Spinal cord (tissue), 10 donors: Measurements from ENCODE around the gene OBP2A. TPM values are rescaled to one million over a fixed set of nuclear protein-coding genes. Genes with fewer than 3 reads are reported as not detected.
"Not testable (repeated sequence)": the region's sequence is repeated elsewhere in the genome, so short reads cannot be mapped to it uniquely, and the experiment has no call there.

ENCODE experiments used
- DNase-seq, 6 donors: peaks; one replicate each; pipeline versions ENCODE4 v3.0.0 to v3.0.0-alpha.2; 2013 to 2015; ENCODE audit warnings: low spot score in 6 of 6, low read depth in 4 of 6
- H3K27ac ChIP-seq: one replicate; pipeline ENCODE4 v1.5.1; 2013; ENCODE audit warnings: low read depth, low read length, control low read depth
- H3K27me3 ChIP-seq: one replicate; pipeline ENCODE4 v1.6.1; 2013; ENCODE audit warnings: low read length; ENCODE audit not compliant: control insufficient read depth, insufficient read depth
- H3K36me3 ChIP-seq: one replicate; pipeline ENCODE4 v1.6.1; 2013; ENCODE audit warnings: low read length; ENCODE audit not compliant: control insufficient read depth, insufficient read depth
- H3K4me1 ChIP-seq: one replicate; pipeline ENCODE4 v1.6.1; 2013; ENCODE audit warnings: low read length; ENCODE audit not compliant: control insufficient read depth, insufficient read depth
- H3K4me3 ChIP-seq: one replicate; pipeline ENCODE4 v1.5.1; 2013; ENCODE audit warnings: low read depth, low read length, control low read depth
- H3K9me3 ChIP-seq: one replicate; pipeline ENCODE4 v1.6.1; 2013; ENCODE audit warnings: low read length; ENCODE audit not compliant: control insufficient read depth, insufficient read depth
- WGBS: methylation state at CpG from one replicate; pipeline ENCODE4 v1.1.5; 2013; ENCODE audit warnings: missing lambda C conversion rate; ENCODE audit not compliant: insufficient coverage; 5-methylcytosine and 5-hydroxymethylcytosine counted together
- long read RNA-seq, 4 donors: transcript quantifications; one replicate each; lab custom pipeline, GENCODE V29; 2026
- polyA plus RNA-seq, 2 donors: library from polyadenylated mRNA; unstranded; fragments of 120-200 nt; gene quantifications; one replicate each; pipeline ENCODE4 v1.2.1, GENCODE V29; 2013; ENCODE audit not compliant: insufficient read length in 2 of 2
- total RNA-seq, 2 donors: library from RNA; depleted of rRNA in 1 of 2; stranded (reverse); fragments of 120-200 nt in 1 of 2; fragments of >200 nt in 1 of 2; gene quantifications; one replicate each; pipeline versions ENCODE4 v1.2.3 to v1.2.4, GENCODE V29; 2013 to 2014
- donor health status: healthy.

The OBP2A gene, protein sequence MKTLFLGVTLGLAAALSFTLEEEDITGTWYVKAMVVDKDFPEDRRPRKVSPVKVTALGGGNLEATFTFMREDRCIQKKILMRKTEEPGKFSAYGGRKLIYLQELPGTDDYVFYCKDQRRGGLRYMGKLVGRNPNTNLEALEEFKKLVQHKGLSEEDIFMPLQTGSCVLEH
- total RNA-seq (not detected), polyA plus RNA-seq (not detected)
- long read RNA-seq, donor 1: 0 reads
- long read RNA-seq, donor 2: 0 reads
- long read RNA-seq, donor 3: 0 reads
- long read RNA-seq, donor 4: 0 reads

DNA sequence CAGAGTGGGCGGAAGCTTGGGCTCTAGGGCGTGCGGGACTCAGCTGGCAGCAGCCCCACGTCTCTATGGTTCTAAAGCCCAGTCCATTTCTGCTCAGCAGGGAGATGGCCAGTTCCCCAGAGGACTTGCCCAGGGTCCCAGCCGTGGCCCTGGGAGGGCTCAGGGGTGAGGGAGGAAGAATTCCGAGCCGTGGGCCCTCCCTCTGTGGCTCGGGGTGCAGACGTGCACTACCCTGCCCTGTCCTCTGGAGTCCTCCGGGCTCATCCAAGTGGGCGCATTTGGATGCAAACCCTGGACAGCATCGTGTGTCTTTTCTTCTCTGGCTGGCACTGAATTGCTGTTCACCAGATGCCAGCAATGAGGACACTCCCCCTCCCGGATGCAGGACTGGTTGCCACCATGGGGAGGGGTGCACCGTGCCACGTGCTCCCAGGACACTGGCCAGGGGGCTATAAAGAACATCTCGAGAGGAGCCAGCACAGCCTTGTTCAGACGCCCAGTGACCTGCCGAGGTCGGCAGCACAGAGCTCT, at the start of gene OBP2A:
TSS of gene OBP2A (plus strand) at position 481 of the 531 bp plus-strand sequence. CDS start 55 bp downstream, outside the sequence.
- H3K4me1 ChIP-seq, DNase-seq, H3K9me3 ChIP-seq, H3K27me3 ChIP-seq, H3K4me3 ChIP-seq, H3K27ac ChIP-seq, H3K36me3 ChIP-seq: not testable (repeated sequence)
- 73% methylated on average over 10 of the region's 19 CpGs for WGBS

DNA sequence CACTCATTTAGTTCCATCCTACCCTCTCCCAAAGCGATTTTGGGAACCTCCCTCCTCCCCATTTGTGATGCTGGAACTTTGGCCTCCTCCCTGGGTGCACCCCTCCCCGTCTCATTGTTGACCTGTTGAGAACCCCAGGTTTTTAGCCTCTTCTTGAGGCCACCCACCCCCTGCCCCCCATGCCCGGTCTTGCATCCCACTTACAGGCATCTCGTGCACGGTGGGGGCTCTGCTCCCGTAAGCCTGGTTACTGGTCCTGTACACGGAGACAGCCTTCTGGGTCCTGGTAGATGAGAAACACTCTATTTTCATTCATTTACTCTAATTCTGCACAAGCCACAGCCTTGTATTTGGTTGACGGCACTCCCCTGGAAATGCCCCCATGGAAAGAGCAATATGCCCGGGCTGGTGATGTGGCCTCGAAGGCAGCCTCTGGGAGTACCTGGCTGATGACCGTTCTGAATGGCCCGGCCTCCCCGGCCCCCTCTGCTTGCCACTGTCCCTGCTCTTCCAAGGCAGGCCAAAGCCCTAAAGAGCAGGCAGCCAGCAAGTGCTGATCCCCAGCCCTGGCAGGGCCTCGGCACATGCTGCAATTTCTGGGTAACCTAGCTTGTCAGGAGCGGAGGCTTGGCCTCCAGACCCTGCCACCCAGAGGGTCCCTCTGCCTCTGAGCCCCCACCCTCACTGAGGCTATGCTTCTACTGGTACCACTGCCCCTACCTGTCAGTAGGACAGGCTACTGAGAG, 47.4 kb upstream of the OBP2A start:
- 82% methylated on average over 12 of the region's 15 CpGs for WGBS
- H3K36me3 ChIP-seq: peaks cover 29% of the 10 kb centered on the region
- no peaks in the 10 kb centered on the region for H3K27me3 ChIP-seq
- no peak overlapping the region for H3K4me3 ChIP-seq
- H3K4me1 ChIP-seq: peaks cover 36% of the 10 kb centered on the region
- no peak overlapping the region for H3K27ac ChIP-seq
- no peaks in the 10 kb centered on the region for H3K9me3 ChIP-seq
- no peak for DNase-seq

DNA sequence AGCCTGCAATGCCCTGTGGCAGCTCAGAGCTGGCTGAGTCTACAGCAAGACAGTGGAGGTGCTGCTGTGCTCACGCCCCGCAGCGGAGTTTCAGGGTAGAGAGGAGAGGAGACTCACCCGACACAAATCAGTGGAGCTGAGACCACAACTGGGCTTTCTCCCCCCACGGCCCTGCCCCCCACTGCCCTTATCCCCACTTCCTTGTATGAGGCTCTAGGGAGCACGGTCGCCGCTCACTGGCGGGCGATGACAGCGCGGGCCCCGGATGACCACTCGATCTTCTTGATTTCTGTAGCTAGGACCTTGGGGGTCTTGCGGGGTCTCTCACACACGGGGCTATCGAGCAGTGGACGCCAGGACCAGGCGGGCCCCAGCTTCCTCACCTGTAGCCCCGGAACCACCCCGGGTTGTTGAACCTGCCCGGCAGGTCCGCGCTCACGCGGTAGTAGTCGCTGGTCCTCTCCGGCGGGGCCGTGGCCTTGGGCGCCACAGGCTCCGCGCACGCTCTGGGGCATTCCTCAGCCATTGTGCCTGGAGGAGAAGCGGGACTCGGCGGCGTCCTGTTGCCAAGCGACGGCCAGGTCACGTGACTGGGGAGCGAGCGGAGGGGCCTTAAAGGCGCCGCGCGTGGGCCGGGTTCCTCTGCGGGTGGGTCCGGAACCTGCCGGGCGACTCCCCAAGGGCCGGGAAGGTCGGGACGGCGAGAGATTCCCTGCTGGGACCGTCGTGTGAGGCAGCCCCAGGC, 46.4 kb upstream of the OBP2A start:
- peak overlapping the region; percentile 61 for H3K27ac ChIP-seq
- peak overlapping the region; percentile 79 for H3K4me3 ChIP-seq
- no peaks in the 10 kb centered on the region for H3K27me3 ChIP-seq
- H3K9me3 ChIP-seq: no peaks in the 10 kb centered on the region
- WGBS: under 1% methylated on average over 57 of the region's 58 CpGs
- H3K4me1 ChIP-seq: peaks cover 36% of the 10 kb centered on the region
- DNase-seq: peak in 5 of 6 donors; percentile 82 to 97 (median 86)
- H3K36me3 ChIP-seq: peaks cover 39% of the 10 kb centered on the region

DNA sequence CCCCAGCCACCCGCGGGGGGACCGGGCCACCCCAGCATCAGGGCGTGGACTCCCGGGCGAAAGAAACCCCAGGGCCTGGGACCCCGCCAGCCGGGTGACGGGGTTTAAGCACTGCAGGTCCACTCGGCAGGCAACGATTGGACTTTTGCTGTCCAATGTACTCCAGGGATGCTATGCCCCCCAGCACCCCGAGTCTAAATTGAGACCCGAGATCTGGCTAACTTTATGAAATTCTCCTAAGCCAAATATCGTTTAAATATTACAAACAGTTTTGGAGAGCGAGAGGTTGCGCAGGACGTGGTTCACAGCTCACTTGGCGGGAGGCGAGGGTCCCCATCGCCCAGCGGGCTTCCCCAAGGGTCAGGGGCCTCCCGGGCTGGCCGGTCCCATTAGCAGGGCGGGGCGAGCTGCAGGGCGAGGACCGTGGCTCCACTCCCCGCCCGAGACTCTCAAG, 45.8 kb upstream of the OBP2A start:
- 0% methylated on average over 27 of the region's 29 CpGs for WGBS
- Histone ChIP-seq H3K4me1 (peaks cover 36% of the 10 kb centered on the region), H3K27ac (peak overlapping the region; percentile 61), H3K36me3 (peaks cover 39% of the 10 kb centered on the region), H3K4me3 (peak overlapping the region; percentile 79), H3K9me3 (no peaks in the 10 kb centered on the region), H3K27me3 (no peaks in the 10 kb centered on the region)
- DNase-seq: no peak

DNA sequence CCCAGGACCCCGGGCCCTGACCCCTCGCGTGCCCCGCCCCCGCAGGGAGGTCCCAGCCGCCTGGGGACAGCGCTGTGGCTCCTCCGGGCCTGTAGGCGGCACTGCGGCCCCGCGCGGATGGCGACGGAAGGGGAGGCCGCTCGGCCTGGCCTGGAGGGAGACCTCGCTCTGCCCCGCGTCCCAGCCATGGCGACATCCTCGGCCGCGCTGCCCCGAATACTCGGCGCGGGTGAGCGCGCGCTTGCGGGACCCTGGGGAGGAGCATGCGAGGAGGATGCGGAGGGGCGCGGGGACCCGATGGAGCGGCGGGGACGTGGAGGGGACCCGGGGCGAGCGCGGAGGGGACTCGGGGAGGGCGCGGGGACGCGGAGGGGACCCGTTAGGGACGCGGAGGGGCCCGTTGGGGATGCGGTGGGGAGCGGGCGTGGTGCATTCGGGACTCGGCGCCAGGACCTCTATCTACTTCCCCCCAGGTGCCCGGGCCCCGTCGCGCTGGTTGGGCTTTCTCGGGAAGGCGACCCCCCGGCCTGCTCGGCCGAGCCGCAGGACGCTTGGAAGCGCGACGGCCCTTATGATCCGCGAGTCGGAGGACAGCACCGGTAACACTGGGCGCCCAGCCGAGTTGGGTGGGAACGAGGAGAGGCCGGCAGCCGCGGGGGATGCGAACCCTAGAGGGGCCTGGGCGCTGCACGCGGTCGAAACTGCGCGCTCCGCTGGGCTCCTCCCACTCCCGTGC, 45.2 kb upstream of the OBP2A start, which contains the start of gene MRPS2:
TSS of gene MRPS2 (plus strand) at position 158 of the 736 bp plus-strand sequence. CDS start at position 187, 29 bp downstream.
- Histone ChIP-seq H3K36me3 (peaks cover 45% of the 10 kb centered on the region), H3K27ac (peak within 1 kb of the TSS; percentile 61), H3K27me3 (no peaks in the 10 kb centered on the region), H3K9me3 (no peaks in the 10 kb centered on the region), H3K4me1 (peaks cover 38% of the 10 kb centered on the region), H3K4me3 (peak within 1 kb of the TSS; percentile 79)
- peak in 5 of 6 donors; percentile 72 to 95 (median 80) for DNase-seq
- under 1% methylated on average over 91 of the region's 92 CpGs for WGBS

DNA sequence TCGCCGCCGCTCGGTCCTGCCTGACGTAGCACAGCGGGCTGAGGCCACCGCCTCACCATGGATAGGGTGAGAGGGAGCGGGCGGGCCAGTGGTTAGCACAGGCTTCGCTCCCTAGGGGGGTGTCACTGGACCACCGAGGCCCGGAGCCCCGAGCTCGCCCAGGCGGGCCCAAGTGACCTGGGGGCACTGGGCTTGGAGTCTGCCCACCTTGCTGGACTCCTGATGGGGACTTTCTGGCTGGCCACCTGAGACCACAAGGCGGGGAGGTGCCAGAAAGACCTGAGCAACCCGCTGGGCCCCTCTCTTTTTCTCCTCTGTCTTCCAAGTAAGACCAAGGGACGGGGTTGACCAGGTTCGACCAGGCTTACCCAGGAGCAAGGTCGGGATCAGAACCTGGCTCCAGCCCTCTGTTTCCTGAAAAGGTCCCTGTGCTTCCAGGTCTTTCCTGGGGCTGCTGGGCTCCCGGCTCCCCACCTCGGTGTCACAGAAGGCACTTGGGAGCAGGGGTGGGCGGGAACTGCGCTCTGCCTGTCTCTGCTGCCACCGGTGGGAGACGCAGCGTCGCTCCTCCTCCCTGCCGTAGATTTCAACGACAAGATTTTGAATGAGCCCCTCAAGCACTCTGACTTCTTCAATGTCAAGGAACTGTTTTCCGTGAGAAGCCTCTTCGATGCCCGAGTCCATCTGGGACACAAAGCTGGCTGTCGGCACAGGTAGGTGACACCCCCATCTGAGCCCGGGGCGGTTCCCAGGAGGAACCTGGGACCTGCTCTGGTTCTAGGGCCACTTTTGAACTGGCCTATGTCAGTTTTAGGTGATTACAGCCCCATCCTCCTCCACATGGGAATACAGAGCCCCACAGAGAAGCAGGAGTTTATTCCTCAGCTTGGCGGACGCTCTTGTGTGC, 44.4 kb upstream of the OBP2A start:
- H3K36me3 ChIP-seq: peaks cover 54% of the 10 kb centered on the region
- H3K4me3 ChIP-seq: peak overlapping the region; percentile 79
- H3K9me3 ChIP-seq: no peaks in the 10 kb centered on the region
- H3K27ac ChIP-seq: no peak overlapping the region
- WGBS: 46% methylated on average over 35 of the region's 38 CpGs
- no peaks in the 10 kb centered on the region for H3K27me3 ChIP-seq
- H3K4me1 ChIP-seq: peaks cover 39% of the 10 kb centered on the region
- DNase-seq: no peak

DNA sequence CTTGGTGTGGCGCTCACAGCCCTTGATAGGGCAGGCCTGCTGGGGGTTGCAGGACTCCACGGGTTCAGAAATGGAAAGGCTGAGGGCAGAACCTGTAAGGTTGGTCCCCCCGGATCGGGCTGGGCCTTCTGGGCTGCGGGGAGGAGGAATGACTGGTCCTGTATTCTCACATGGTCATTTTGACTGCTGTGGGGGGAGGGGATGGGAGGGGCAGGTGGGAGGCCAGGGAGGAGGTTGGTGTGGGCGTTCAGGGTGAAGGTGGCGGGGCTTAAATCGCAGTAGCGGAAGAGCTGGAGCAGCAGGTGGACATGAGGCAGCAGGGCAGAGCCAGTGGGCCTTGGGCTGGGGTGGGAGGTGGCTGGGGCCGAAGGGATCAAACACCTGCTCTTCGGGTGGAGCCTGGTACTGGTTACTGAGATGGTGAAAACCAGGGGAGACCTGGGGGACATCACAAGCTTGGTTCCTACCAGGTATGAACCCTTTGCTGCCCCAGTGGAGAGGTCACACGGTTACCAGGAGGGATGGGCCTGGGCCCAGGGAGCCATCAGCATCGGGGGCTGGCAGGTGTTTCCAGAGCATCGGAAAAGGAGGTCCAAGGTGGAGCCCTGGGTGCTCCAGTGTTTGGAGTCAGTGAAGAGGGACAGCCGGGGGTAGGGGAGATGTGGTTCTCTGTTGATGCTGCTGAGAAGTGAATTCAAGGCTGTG, 43.6 kb upstream of the OBP2A start:
- no peak overlapping the region for H3K4me3 ChIP-seq

DNA sequence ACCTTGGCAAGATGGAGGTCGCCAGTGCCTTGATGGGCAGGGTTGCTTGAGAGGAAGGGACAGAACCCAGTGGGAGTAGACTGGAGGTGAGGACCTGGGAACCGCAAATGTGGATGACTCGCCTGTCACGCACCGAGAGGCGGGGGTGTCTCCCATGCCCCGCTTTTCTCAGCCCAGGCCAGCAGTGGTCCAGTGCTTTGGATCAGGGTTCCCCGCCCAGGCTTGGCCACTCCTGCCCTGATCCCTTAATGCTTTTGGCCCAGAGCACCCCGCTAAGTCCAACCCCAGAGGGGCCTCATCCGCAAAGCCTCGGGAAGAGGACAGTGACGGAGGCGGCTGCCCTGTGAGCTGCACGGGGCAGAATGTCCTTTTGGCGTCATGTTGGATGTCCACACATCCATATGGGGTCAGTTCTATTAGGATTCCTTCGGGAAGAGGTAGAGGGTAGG, 43.0 kb upstream of the OBP2A start:
- Histone ChIP-seq H3K27me3 (no peaks in the 10 kb centered on the region), H3K36me3 (peaks cover 63% of the 10 kb centered on the region), H3K4me3 (no peak overlapping the region), H3K4me1 (peaks cover 39% of the 10 kb centered on the region), H3K9me3 (no peaks in the 10 kb centered on the region), H3K27ac (no peak overlapping the region)
- no peak for DNase-seq
- WGBS: 93% methylated on average over 16 of the region's 16 CpGs

More for the DNA sequence above, 43.6 kb upstream of the OBP2A start:
- Histone ChIP-seq H3K4me1 (peaks cover 39% of the 10 kb centered on the region), H3K27me3 (no peaks in the 10 kb centered on the region), H3K27ac (no peak overlapping the region), H3K36me3 (peaks cover 60% of the 10 kb centered on the region), H3K9me3 (no peaks in the 10 kb centered on the region)
- DNase-seq: no peak
- 91% methylated on average over 15 of the region's 15 CpGs for WGBS
